Keratinocyte (primary cell): ENCODE measurements around the gene FURIN. TPM values are rescaled to one million over a fixed set of nuclear protein-coding genes. Genes with fewer than 3 reads are reported as not detected.
"Not testable (repeated sequence)": the region's sequence is repeated elsewhere in the genome, so short reads cannot be mapped to it uniquely, and the experiment has no call there.

ENCODE experiments used
- DNase-seq: peaks from one replicate; pipeline ENCODE4 v3.0.0-alpha.2; 2011; ENCODE audit warnings: low read depth, missing footprints, low spot score
- FAIRE-seq: peaks from 2 replicates; lab custom pipeline; 2011; peaks lifted over from hg19 to GRCh38; lab: Jason Lieb, UNC
- H2AFZ ChIP-seq: 2 replicates; pipeline ENCODE4 v1.6.0; 2012; ENCODE audit warnings: low read length, control low read depth, inconsistent platforms; ENCODE audit not compliant: control insufficient read depth
- H3K27ac ChIP-seq: 2 replicates; pipeline ENCODE4 v1.5.1; 2011; ENCODE audit warnings: low read length; ENCODE audit not compliant: control insufficient read depth, insufficient read depth
- H3K27me3 ChIP-seq: 3 replicates; pipeline ENCODE4 v1.6.0; 2011; ENCODE audit warnings: low read length; ENCODE audit not compliant: control insufficient read depth, insufficient read depth; ENCODE audit errors: extremely low read depth
- H3K36me3 ChIP-seq, 2 experiments: 2 replicates in 1 of 2; 3 replicates in 1 of 2; pipeline ENCODE4 v1.5.1; 2011; ENCODE audit warnings: low read length in 2 of 2, mild to moderate bottlenecking in 1 of 2; ENCODE audit not compliant: control insufficient read depth in 2 of 2, insufficient read depth in 2 of 2; ENCODE audit errors: extremely low read depth in 1 of 2
- H3K4me1 ChIP-seq: 3 replicates; pipeline ENCODE4 v1.5.1; 2011; ENCODE audit warnings: low read length; ENCODE audit not compliant: control insufficient read depth, insufficient read depth; ENCODE audit errors: extremely low read depth
- H3K4me2 ChIP-seq: 3 replicates; pipeline ENCODE4 v1.6.0; 2011; ENCODE audit warnings: low read depth, low read length; ENCODE audit not compliant: control insufficient read depth, insufficient read depth; ENCODE audit errors: extremely low read depth
- H3K4me3 ChIP-seq, 3 experiments: fragments of 200-600 bp in 1 of 3; sonication (generic) in 1 of 3; 2 replicates in 2 of 3; 3 replicates in 1 of 3; pipeline ENCODE4 v1.5.1; 2011 to 2016; ENCODE audit warnings: low read length in 3 of 3, mild to moderate bottlenecking in 3 of 3, control low read depth in 2 of 3, inconsistent platforms in 1 of 3, low read depth in 1 of 3, mixed read lengths in 1 of 3, mixed run types in 1 of 3, moderate library complexity in 1 of 3; ENCODE audit not compliant: control insufficient read depth in 2 of 3, insufficient read depth in 2 of 3; ENCODE audit errors: extremely low read depth in 1 of 3
- H3K79me2 ChIP-seq: 2 replicates; pipeline ENCODE4 v1.6.0; 2012; ENCODE audit warnings: low read length; ENCODE audit not compliant: control insufficient read depth, insufficient read depth
- H3K9ac ChIP-seq: 3 replicates; pipeline ENCODE4 v1.6.0; 2011; ENCODE audit warnings: low read length; ENCODE audit not compliant: control insufficient read depth, insufficient read depth; ENCODE audit errors: extremely low read depth
- H3K9me1 ChIP-seq: 3 replicates; pipeline ENCODE4 v1.6.0; 2011; ENCODE audit warnings: low read length; ENCODE audit not compliant: control insufficient read depth, insufficient read depth; ENCODE audit errors: extremely low read depth
- H3K9me3 ChIP-seq: 2 replicates; pipeline ENCODE4 v1.5.1; 2012; ENCODE audit warnings: low read depth, low read length; ENCODE audit not compliant: control insufficient read depth
- H4K20me1 ChIP-seq: 3 replicates; pipeline ENCODE4 v1.6.0; 2011; ENCODE audit warnings: low read length; ENCODE audit not compliant: control insufficient read depth, insufficient read depth; ENCODE audit errors: extremely low read depth
- EZH2 ChIP-seq: IDR thresholded peaks from one replicate; pipeline ENCODE4 v1.6.1; 2012; ENCODE audit warnings: inconsistent platforms, mild to moderate bottlenecking, low read length, moderate library complexity
- dilution Hi-C: fragments of 300-500 bp; cut with MboI; formaldehyde crosslinking; loops from one replicate; pipeline ENCODE4 v1.7.0; 2020; ENCODE audit warnings: low sequenced_read_pairs; ENCODE audit not compliant: extremely low pct_ligation_motif_present
- polyA plus RNA-seq, 5 experiments: library from polyadenylated mRNA; depleted of rRNA in 3 of 5; stranded (reverse) in 3 of 5; stranded (forward) in 1 of 5; unstranded in 1 of 5; fragments of >200 nt; gene quantifications; 1 replicate in 1 of 5; 2 replicates in 3 of 5; 3 replicates in 1 of 5; pipeline versions ENCODE4 v1.2.1 to v1.2.3, GENCODE V29; 2011 to 2012; ENCODE audit warnings: missing spikeins in 2 of 5, low read depth in 1 of 5, low replicate concordance in 1 of 5
- TF ChIP-seq, protein P1 (sequence below), 3 experiments: IDR thresholded peaks in 1 of 3; conservative IDR thresholded peaks in 1 of 3; optimal IDR thresholded peaks in 1 of 3; 2 replicates in 2 of 3; 3 replicates in 1 of 3; pipeline versions ENCODE3 to v1.5.1; 2011; ENCODE audit warnings: low read length in 3 of 3, mild to moderate bottlenecking in 3 of 3, moderate library complexity in 2 of 3, control low read depth in 1 of 3, inconsistent platforms in 1 of 3; ENCODE audit not compliant: insufficient read depth in 2 of 3; ENCODE audit errors: extremely low read depth in 1 of 3

Gene FURIN
- polyA plus RNA-seq, 1 donor (not counting 4 experiments of a cell fraction or from before 2014, with no cell fraction given), result 22.8 TPM

DNA sequence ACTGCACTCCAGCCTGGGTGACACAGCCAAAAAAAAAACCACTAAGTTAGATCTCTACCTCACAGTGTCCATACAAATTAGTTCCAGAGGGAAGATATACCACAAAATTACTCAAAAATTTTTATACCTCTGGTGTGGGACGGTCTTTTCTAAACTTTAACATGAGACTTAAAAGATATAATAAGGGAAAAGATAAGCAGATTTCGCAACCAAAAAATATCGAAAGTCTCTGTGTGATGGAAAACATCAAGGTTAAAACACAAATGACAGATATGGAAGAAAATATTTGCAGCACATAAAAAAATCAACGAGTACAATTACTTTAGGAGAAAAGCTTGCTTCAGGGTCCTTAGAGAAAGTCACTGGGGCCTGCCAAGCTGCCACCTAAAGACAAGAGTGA, 53.5 kb downstream of the FURIN start:
- H3K36me3 ChIP-seq, result peaks cover 11% of the 10 kb centered on the region in 2 experiments
- dilution Hi-C loops, result no loop called here
- no peak overlapping the region for H3K4me2 ChIP-seq
- H3K9me3 ChIP-seq, result no peaks in the 10 kb centered on the region
- no peak overlapping the region for H3K27ac ChIP-seq
- TF ChIP-seq EZH2, result no peak
- TF ChIP-seq, protein P1, sequence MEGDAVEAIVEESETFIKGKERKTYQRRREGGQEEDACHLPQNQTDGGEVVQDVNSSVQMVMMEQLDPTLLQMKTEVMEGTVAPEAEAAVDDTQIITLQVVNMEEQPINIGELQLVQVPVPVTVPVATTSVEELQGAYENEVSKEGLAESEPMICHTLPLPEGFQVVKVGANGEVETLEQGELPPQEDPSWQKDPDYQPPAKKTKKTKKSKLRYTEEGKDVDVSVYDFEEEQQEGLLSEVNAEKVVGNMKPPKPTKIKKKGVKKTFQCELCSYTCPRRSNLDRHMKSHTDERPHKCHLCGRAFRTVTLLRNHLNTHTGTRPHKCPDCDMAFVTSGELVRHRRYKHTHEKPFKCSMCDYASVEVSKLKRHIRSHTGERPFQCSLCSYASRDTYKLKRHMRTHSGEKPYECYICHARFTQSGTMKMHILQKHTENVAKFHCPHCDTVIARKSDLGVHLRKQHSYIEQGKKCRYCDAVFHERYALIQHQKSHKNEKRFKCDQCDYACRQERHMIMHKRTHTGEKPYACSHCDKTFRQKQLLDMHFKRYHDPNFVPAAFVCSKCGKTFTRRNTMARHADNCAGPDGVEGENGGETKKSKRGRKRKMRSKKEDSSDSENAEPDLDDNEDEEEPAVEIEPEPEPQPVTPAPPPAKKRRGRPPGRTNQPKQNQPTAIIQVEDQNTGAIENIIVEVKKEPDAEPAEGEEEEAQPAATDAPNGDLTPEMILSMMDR (optimal IDR thresholded peaks at IDR 0.05 in 1 of 3, IDR thresholded peaks at IDR 0.05 in 1 of 3, conservative IDR thresholded peaks at IDR 0.05 in 1 of 3; ENCODE audit: extremely low read depth in 1 of 3, insufficient read depth in 2 of 3, low read length in 3 of 3), result no peak
- H3K9ac ChIP-seq, result no peak overlapping the region
- H4K20me1 ChIP-seq, result no peaks in the 10 kb centered on the region
- no peak for DNase-seq
- H3K4me1 ChIP-seq, result no peaks in the 10 kb centered on the region
- H2AFZ ChIP-seq, result no peak overlapping the region
- no peak overlapping the region for H3K4me3 ChIP-seq
- H3K9me1 ChIP-seq, result no peaks in the 10 kb centered on the region
- H3K79me2 ChIP-seq, result no peaks in the 10 kb centered on the region
- no peak for FAIRE-seq
- no peaks in the 10 kb centered on the region for H3K27me3 ChIP-seq

DNA sequence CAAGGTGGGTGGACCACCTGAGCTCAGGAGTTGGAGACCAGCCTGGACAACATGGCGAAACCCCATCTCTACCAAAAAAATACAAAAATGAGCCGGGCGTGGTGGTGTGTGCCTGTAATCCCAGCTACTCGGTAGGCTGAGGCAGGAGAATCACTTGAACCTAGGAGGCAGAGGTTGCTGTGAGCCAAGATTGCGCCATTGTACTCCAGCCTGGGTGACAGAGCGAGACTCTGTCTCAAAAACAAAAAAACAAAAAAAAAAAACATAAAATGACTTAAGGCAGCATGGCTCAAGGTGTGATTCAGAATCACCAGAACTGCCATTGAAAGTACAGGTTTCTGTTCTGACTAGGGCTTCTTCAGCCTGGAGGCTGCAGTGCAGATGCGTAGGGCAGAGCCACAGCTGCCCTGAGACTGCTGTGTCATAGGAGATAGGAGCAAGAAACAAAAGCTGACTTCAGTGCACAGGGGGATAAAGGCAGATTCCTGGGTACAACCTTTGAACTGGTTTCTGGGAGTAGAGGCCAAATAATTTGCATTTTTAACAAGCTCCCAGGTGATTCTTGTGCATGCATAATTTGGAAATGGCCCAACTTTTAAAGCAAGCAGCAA, 54.4 kb downstream of the FURIN start:
- H3K9me3 ChIP-seq, dilution Hi-C loops, H3K79me2 ChIP-seq, H3K27ac ChIP-seq, H2AFZ ChIP-seq, H3K9me1 ChIP-seq, H3K9ac ChIP-seq, H3K27me3 ChIP-seq, H3K4me3 ChIP-seq, H3K4me2 ChIP-seq, FAIRE-seq, DNase-seq, H4K20me1 ChIP-seq, H3K4me1 ChIP-seq: not testable (repeated sequence)
- H3K36me3 ChIP-seq, result peaks cover 6 to 11% of the 10 kb centered on the region in 2 experiments

DNA sequence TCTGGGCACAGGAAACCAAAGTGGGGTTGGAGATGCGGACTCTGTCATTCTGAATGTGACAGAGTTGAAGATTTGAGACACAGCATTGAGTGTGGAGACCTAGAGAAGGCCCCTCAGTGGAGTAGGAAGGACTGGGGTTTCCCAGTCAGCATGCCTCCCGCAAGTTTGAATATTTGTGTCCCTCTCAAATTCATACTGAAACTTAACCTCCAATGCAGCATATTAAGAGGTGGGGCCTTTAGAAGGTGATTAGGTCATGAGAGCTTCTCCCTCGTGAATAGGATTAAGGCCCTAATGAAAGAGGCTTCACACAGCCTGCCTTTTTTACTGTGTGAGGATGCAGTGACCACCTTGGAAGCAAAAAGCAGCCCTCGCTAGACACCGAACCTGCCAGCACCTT, 56.0 kb downstream of the FURIN start:
- no peak overlapping the region for H3K4me3 ChIP-seq
- H3K36me3 ChIP-seq, result peaks cover 2 to 6% of the 10 kb centered on the region in 2 experiments
- no peaks in the 10 kb centered on the region for H3K79me2 ChIP-seq
- no peaks in the 10 kb centered on the region for H3K9me1 ChIP-seq
- H3K9me3 ChIP-seq, result no peaks in the 10 kb centered on the region
- H3K4me2 ChIP-seq, result no peak overlapping the region
- no peaks in the 10 kb centered on the region for H4K20me1 ChIP-seq
- H3K9ac ChIP-seq, result no peak overlapping the region
- no peaks in the 10 kb centered on the region for H3K27me3 ChIP-seq
- TF ChIP-seq, protein P1 (optimal IDR thresholded peaks at IDR 0.05 in 1 of 3, IDR thresholded peaks at IDR 0.05 in 1 of 3, conservative IDR thresholded peaks at IDR 0.05 in 1 of 3; ENCODE audit: extremely low read depth in 1 of 3, insufficient read depth in 2 of 3, low read length in 3 of 3), result no peak
- no peak for TF ChIP-seq EZH2
- DNase-seq, result no peak
- no peak overlapping the region for H3K27ac ChIP-seq
- no peak overlapping the region for H2AFZ ChIP-seq
- no peak for FAIRE-seq
- H3K4me1 ChIP-seq, result peaks cover 4% of the 10 kb centered on the region
- dilution Hi-C loops, result no loop called here

DNA sequence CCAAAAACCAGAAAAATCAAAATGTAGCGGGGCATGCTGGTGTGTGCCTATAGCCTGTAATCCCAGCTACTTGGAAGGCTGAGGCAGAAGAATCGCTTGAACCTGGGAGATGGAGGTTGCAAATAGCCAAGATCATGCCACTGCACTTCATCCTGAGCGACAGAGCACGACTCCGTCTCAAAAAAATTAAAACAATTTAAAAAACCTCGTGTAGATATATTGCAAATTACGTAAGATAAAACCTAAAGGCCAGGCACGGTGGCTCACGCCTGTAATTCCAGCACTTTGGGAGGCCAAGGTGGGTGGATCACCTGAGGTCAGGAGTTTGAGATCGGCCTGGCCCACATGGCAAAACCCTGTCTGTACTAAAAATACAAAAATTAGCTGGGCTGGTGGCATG, 58.4 kb downstream of the FURIN start:
- H3K36me3 ChIP-seq, H2AFZ ChIP-seq, H3K27ac ChIP-seq, H3K27me3 ChIP-seq, DNase-seq, H3K9ac ChIP-seq, H3K79me2 ChIP-seq, FAIRE-seq, dilution Hi-C loops, H3K9me1 ChIP-seq, H4K20me1 ChIP-seq, H3K9me3 ChIP-seq, H3K4me2 ChIP-seq, H3K4me3 ChIP-seq: not testable (repeated sequence)
- H3K4me1 ChIP-seq, result peaks cover 17% of the 10 kb centered on the region
